NCI-H2107 treated with DMSO at 0.1 percent for 48 hours (cell line): ENCODE results near the gene TMEM187.

ENCODE experiments used
- DNase-seq: peaks from one replicate; lab custom pipeline; 2025; ENCODE audit not compliant: unreplicated experiment; lab: John Stamatoyannopoulos, UW

The TMEM187 gene, protein sequence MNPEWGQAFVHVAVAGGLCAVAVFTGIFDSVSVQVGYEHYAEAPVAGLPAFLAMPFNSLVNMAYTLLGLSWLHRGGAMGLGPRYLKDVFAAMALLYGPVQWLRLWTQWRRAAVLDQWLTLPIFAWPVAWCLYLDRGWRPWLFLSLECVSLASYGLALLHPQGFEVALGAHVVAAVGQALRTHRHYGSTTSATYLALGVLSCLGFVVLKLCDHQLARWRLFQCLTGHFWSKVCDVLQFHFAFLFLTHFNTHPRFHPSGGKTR

DNA sequence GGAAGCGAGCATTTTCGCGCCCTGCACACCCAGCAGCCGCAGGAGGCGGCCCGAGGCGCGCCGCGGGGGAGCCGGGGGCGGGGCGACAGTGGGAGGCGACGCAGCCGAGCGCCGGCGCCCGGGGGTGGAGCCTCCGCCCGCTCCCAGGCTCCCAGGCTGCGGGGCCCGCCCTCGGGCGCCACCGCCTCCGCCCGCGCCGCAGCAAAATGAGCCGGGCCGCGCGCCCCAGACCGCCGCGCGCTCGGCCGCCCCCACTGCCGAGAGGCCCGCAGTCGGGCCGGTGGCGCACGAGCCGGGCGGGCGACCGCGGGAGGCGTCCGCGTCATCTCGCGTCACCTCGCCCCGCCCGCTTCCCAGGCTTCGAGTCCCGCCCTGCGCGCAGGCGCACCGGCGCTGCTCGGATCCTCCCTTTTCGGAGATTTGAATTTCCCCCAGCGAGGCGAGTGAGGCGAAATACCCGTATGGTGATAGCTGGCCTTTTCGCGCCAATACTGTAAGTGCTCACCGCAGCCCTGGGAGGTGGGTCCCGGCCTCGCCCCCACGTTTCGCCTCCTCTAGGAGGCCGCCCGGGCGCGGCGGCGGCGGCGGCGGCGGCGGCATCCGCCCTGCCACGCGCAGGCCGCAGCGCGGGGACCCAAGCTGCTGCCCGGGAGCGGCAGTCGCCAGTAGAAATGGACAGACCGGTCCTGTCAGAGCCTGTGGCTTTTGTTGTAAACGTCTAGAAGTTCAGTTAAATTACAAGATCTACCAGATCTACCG, at the start of gene TMEM187:
TMEM187 (plus strand) TSS at position 387 of the 759 bp plus-strand sequence. CDS start 9,309 bp downstream, outside the sequence.
- DNase-seq, result peak; percentile 71

DNA sequence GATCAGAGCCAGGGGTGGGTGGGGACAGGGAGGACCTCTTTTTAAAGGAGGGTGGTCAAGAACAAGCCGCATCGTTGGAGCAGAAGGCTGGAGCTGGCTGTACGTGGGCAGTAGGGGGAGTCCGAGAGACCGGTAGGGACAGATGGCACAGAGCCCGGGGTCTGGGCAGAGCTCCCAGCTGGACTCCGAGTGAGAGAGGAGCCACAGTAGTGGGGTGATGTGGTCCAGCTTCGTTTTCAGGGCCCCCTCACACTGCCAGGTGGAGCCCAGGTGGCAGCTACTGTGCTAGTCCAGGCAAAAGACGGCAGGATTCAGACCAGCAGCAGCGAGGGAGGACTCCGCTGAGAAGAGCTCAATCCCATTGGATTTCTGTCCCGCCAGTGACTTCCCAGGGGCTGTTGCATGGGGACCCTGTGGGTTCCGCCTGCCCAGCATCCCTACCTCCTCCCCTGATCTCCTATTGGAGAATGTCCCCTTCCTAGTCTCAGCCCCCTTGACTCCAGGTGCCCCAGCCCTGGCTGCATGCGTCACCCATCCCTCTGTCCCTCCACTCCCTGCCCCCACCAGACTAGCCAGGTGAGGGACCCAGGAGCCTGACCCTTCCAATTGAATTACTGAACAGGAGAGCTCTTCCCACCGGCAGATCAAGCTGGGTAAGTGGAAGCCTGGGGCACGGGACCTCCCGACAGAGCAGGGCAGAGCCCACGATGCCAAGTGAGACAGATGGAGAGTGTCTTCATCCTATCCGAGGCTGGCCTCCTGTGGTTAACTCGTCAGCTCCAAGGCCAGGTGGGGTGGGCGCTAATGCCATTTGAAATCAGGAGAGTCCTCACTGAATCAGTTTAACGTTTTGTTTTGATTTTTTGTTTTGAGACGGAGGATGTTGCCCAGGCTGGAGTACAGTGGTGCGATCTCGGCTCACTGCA, 49.4 kb upstream of the TMEM187 start:
- peak; percentile 23 for DNase-seq

DNA sequence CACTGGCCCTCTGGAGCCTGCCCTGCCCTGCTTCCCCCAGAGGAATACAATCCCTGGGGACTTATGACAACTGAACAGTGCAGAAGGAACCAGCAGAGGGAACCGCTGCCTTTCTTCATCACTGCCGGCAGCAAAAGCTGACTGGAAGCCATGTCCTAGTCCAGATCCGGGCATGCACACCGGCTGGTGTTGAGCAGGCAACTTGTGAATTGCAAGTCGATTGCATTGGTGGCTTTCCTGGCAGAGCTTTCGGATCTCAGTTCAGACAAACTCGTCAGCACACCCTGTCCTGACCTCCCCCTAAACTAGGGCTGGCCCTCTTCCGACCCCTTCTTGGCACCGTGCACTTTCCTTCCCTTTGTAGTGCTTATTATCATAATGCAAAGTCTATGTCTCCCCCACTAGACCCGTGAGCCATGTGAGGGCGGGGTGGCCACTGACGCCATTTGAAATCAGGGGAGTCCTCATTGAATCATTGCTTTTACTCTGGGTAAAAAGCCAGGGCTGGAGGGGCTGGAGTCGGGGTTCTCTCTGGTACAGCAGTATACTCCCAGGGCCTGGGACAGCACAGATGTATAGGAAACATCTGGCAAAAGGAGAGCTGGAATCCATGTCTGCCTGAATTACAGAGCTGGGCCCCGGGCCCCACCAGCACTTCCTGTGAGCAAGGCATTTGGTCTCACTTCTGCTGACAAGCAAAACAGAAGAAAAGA, 48.2 kb upstream of the TMEM187 start:
- peak; percentile 42 for DNase-seq

DNA sequence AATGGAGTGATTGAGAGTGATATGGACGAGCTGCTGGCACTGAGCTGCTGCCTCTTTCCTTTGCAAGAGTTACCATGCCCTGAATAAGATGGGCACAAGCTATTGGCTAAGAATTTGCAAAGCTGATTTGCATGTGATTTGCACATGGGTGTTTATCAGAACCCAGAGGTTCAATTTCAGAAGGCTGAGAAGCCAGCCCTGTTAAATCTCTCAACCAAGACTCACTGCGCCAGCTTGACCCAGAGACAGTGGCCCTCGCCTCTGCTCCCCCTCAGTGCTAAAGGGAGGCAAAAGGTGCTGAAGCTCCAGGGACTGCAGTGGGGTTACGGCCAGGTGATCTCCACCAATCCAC, 47.2 kb upstream of the TMEM187 start:
- no peak for DNase-seq

DNA sequence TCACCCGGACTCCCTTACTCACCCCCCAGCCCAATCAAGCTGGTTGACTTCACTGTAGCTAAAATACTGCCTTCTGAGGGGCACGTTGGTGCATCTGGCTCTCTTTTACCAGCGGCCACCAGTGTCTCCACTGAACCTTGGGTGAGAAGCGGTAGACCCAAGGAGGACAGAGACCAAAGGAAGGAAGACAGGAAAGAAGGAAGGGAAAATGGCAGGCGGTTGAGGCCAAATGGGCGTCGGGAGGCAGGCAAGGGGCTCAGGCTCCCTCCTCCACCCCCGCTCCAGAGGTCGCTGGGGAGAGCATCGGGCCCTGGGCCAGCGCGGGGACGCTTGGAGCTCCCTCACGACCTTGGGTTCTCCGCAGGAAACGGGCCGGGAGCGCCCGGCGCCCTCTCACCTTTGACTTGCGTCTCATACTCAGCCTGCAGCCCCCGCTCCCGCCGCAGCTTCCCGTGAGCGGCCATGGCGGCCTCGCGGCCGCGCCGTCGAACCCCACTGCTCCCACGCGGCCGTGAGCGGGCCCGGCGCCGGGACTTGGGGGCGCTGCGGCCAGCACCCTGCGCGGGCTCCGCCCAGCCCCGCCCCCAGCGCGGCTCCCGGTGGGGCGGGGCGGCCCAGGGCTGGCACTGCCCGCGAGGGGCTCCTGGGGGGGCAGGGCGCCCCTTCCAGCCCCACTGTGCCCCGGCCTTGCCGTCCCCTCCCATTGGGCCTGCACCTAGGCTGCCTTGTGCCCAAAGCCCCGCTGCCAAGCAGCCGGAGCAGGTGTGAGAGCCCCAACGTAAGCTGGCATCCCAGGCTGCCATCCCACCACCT, 46.6 kb upstream of the TMEM187 start, which contains the start of gene ARHGAP4:
ARHGAP4 (minus strand) TSS at position 526 of the 813 bp plus-strand sequence; CDS start at position 464, 62 bp downstream.
- DNase-seq, result no peak

DNA sequence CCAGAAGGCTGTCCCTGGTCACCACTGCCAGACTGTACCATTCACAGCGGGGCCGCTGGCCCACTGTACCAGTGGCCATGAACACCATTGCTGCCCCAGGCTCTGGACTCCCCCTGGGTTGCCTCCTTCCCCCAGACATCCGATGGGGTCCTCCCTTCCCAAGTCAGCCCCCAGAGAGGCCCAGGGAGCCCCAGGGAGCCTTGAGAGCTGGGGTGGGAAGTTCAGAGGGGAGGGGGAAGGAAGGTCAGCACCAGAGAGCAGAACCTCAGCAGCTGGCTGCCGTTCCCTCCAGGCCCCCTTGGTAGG, 46.0 kb upstream of the TMEM187 start:
- no peak for DNase-seq

DNA sequence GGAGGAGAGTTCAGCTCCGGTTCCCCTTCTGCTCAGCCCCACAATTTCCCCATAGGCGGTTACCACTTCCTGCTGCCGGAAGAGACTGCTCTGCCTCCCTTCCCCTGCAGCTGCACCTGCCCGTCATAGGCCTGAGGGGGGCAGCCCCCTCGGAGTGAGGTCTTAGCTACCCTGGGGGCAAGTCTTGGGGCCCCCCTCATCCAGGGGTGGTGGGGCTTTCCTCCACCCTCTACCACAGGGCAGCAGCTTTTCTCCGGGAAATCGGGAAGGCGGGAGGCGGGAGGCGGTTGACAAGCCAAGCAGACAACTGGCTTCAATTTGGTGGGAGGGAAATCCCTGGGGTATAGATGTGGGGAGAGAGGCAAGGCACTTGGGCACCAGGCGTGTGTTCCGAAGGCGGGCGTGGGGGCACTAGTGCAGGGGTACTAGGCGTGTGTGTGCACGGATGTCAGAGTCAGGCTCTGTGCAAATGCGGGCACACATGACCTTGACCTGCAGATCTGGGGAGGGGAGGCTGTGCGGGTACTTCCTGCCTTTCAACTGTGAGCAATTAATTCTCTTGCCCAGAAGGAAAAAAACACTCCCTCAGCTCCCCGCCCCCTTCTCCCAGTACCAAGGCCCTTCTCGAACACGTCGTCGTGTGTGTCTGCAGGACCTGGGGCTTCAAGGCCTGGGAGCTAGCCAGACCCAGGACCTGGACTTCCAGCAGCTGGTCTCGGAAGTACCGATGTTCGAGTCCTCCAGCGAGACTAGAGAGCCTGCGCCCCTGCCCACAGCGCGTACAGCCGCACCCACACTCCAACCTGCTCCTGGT, 45.5 kb upstream of the TMEM187 start:
- peak; percentile 87 for DNase-seq

DNA sequence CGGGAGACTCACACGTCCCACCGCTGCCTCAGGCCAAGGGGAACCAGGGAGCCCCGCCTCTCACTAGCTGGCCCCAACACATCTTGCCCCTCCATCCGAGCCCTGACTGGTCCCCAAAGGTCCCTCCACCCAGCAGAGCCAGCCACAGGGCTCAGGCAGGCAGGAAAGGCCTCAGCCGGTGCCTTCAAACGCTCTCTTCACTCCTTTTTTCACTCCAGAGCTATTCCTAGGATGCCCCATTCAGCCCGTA, 45.0 kb upstream of the TMEM187 start:
- no peak for DNase-seq

DNA sequence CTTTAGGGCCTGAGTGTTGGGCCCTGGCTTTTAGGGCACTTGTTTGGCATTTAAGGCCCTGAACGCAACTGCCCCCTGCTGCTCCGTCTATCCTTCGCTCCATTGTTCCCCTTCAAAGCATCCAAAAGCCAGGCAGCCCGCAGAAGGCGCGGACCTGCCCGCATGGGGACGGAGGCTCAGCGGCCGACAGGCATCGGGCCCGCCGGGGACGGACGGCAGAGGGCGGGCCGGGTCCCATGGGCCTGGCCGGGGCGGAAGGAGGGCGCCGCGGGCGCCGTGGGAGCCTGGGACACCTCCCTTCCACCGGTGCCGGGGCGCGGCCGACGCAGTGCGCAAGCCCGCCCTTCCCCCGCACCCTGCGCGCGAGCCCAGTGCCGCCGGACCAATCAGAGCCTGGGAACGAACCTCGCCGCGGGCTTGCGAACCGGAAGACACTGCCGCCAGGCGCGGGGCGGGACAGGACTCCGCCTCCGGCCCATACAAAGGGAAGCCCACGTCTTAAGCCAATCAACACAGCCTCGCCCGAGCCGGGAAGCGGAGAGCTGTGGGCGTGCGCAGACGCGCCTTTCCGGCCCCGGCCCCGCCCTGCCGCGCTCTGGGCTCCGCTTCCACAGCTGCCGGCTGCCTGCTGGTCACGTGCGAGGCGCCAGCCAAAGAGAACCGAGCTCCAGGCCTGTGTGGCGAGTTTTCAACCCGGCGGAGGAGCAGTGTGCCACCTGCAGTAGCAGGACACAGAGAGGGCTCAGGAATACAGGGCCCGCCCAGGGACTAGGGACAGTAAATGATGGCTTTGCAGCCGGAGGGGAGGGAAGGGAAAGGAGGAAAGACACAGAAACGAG, 44.4 kb upstream of the TMEM187 start:
- peak; percentile 95 for DNase-seq

DNA sequence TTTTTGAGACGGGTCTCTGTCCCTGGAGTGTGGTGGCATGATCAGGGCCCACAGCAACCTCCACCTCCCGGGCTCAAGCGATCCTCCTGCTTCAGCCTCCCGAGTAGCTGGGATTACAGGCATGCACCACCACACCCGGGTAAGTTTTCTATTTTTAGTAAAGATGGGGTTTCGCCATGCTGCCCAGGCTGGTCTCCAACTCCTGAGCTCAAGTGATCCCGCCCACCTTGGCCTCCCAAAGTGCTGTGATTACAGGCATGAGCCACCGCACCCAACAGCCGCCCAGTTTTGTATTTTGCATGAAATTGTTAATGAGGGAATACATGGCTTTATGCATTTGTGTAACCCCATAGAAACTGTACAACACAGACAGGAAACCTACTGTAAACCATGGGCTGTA, 43.7 kb upstream of the TMEM187 start:
- DNase-seq, result no peak

DNA sequence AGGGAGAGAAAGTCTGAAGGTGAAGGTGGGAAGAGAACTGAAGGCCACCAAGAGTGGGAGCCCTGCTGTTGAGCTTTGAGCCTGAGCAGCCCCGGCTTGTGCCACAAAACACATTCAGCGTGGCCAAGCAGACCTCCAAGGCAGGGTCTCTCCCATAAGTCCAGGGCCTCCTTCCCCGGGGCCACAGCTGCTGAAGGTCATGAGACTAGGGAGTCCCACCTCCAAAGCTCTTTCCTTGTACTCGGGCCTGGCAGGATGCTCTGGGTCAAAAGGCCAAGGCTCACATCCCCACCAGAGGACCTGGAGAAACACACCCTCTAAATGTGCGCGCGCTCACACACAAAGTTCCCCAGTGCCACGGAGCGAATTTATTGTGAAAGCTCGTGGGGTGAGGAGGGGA, 43.0 kb upstream of the TMEM187 start:
- no peak for DNase-seq

DNA sequence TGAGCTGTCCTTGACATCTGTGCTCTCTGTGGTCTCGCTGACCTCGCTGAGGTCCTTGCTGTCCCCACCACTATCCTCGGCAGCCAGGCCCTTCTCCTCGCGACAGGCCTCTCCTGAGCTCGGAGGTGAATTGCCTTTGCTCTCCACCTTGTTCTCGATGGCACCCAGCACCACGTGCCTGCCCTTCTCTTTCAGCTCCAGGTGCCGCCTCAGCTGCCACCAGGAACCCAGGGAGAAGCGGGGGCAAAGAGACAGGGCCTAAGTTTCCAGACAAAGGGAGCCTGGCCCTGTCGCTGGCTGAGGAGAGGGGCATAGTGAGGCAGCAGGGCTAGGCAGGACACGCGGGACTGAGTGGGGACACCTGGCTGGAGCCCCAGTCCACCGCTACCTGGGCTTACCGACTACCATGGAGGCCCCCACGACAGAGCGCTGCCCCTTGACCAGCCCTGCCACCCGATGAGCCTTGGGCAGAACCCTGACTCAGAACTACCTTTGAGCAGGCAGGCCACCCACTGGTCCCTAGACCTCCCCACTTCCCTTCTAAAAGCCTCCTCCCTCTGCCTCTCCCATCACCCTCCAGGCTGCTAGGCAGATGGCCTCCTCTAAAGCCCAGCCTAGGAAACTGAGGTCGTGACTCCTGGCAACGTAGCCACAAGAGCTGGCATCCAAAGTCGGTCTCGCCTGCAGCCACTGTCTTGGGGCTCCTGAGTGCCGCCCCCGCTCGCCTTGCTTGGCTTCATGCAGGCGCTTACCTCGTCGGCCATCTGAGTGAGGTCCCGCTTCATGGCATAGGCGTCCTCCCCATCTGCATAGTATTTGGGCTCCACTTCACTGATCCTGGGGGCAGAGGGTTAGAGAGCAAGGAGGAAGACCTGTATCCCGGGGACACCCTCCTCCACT, 42.3 kb upstream of the TMEM187 start:
- no peak for DNase-seq

DNA sequence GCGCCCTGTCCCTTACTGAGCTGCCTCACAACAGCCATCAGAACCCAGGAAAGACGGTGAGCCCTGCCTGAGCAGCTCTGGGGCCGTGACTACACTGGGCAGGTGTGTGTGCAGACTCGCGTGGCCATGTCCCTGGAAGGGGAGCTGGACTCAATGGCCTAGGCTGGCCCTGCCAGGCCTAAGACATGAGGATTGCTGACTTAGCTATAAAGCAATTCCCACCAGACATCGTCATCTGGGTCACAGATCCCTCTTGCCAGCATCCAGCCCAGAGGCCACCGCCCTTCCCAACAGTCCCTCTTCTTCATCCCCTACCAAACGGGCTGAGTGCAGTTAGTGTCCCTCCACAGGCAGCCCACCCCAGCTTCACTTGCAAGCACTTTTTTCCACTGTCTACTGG, 41.4 kb upstream of the TMEM187 start:
- no peak for DNase-seq

DNA sequence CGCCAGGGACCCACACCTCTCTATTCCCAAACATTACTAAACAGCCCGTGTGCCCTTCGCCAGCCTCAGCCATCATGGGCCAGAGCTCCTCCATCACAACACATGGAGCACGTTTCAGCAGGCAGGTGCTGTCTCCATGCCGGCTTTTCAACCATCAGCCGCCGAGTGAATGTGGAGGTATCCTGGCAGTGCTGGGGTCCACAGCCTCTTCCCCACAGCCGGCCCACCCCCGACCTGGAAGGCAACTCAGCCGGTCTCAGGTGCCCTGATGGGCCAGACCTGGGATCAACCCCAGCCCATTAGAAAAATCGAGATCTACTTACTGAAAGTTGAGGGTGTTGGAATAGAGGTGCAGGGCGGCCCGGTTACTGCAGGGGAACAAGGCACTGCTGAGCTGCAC, 40.8 kb upstream of the TMEM187 start:
- DNase-seq, result no peak

DNA sequence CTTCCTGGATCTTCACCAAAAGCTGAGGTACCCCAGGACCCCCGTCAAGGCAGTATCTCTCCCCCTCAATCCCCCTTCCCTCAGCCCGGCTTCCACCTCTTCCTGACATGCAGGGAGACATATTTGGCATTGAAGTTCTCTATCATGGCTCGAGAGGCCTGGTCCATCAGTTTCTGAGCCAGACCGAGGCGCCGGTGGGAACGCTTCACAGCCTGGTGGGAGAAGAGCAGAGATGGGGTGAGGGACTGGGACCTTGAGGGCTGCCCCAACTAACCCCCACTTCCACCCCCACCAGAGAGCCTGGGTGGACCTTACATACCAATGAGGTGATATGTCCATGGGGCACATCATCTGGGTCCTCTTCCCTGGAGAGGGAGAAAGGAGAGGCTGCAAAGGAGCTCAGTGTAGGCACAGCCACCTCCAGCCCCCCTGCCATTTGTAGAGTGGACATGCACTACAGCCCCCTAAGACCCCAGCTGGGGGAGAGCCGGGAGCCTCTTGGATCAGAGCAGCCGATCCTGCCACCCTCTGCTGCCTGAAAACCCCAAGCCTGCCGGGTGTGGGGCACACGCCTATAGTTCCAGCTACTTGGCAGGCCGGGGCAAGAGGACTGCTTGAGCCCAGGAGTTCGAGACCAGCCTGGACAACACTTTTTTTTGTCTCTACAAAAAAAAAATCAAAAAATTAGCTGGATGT, 40.2 kb upstream of the TMEM187 start:
- no peak for DNase-seq

DNA sequence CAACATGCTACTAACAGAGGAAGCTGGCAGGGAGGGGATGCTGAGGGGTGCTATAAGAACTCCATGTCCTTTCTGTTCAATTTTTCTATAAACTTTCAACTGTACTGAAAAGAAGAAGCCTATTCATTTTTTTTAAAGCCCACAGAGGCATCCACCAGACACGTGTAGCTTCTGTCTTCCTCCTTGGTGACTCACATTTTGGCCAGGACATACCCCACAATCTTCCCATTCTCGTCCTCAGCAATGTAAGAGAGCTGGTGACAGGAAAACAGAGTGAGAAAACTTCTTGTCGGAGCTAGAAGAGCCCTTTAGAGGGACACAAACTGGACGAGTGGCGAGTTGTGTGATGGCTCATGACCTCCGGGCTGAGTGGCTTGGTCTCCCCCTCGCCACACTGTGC, 38.8 kb upstream of the TMEM187 start:
- no peak for DNase-seq

DNA sequence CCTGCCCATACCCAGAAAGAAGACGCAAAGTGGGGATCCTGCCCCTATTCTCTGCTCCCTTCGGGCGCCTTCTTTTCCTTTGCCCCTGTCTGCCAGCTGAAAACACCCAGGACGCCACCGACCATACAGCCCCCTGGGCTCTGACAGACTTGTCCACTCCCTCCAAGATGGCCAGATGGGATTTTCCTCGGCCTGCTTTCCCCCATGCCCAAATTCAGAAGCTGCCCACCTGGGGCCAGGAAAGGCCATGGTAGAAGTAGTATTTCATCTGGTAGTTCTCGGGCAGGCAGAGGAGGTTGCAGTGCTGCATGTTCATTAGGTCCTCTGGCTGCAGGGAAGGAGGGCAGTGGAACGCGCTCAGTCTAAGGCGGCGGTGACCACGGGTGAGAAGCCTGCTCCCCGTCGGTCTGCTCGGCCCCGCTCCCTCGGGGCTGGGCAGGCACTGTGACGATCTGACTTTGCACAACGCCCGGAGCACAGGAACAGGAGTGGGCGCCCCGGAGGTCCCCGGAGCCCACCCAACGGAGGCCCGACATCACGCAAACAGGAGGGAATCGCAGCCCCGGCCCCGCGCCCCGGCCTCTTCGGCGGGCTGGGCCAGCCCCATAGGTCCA, 38.3 kb upstream of the TMEM187 start:
- DNase-seq, result no peak
